GM19452 (cell line): ENCODE data around the gene NUDT14.

Experiments used
- ATAC-seq: cut with Tn5 transposase; IDR thresholded peaks from one replicate; pipeline ENCODE4 v1.9.1; 2021; ENCODE audit not compliant: unreplicated experiment

Gene NUDT14

GRCh38 chr14:105199093-105199492 lies 18.0 kb upstream of the NUDT14 start:
- ATAC-seq, result no peak

DNA sequence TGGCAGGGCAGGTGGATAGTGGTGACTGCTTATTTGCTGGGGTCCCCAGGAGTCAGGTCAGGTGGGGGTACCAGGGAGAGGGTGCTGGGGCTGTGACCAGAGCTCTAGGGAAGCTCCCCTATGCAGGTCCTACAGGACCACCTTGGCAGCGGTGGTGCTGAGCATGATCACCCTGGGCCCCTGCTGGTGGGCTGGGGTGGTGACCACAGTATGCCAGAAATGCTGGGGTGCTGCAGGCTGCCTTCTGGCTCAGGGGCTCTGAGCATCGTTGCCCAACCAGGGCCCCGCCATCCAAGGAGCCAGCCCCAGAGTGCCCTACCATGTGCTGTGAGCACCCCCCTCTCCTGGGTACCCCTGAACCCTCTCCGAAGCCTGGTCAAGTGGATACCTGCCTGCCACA lies 17.5 kb upstream of the NUDT14 start:
- no peak for ATAC-seq

- ATAC-seq, result no peak
These were observed 16.1 kb upstream of the NUDT14 start for GRCh38 chr14:105197211-105197641.

GRCh38 chr14:105196265-105196960 lies 15.3 kb upstream of the NUDT14 start:
- ATAC-seq, result no peak

GRCh38 chr14:105195522-105196264 lies 14.6 kb upstream of the NUDT14 start:
- no peak for ATAC-seq

DNA sequence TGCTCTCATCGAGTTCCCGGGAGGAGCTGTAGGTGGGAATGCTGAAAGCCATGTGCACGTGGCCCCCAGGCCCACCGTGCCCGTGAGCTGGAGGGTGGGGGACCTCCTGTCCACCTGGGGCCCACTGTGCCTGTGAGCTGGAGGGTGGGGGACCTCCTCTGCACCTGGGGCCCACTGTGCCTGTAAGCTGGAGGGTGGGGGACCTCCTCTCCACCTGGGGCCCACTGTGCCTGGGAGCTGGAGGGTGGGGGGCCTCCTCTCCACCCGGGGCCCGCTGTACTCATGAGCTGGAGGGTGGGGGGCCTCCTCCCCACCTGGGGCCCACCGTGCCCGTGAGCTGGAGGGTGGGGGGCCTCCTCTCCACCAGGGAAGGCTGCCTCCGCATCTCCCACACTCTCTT lies 13.9 kb upstream of the NUDT14 start:
- ATAC-seq, result no peak

- no peak for ATAC-seq
These were observed 13.0 kb upstream of the NUDT14 start for GRCh38 chr14:105193916-105194782.

DNA sequence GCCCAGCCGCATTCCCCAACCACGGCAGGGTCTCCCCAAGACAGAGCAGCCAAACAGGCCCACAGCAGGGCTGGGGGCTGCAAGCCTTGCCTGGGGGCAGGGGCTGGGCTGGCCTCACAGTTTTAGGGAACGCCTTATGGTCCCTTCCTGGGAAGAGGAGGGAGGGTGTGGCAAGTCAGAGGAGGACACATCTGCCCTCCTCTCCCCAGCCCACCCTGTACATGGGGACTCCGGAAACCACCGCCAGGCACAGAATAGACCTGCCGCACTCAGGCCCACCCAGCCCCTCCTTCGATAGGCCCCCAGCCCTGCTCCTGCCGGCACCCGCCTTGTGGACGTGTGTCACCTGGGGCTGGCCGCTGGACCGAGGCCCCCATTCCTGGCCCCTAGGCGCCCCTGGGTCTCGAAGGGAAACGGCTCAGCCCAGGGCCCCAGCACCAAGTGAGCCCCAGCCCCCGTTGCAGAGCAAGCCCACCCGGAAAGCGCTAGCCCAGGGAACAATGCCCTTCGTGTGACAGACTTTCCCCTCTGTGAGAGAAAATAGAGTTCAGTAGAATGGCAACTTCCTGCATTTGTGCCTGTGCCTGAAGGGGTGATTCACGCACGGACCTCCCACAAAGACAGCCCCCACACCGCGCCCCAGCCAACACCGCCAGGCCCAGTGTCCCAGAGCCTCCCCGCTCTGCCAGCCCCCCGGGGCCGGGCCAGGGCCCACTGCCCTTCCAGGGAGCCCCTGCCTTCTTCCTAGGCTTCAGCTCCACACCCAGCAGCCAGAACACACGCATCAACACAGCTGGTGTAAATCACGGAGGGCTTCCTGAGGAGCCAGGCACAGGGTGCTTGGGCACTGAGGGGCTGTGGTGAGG lies 12.0 kb upstream of the NUDT14 start:
- no peak for ATAC-seq

DNA sequence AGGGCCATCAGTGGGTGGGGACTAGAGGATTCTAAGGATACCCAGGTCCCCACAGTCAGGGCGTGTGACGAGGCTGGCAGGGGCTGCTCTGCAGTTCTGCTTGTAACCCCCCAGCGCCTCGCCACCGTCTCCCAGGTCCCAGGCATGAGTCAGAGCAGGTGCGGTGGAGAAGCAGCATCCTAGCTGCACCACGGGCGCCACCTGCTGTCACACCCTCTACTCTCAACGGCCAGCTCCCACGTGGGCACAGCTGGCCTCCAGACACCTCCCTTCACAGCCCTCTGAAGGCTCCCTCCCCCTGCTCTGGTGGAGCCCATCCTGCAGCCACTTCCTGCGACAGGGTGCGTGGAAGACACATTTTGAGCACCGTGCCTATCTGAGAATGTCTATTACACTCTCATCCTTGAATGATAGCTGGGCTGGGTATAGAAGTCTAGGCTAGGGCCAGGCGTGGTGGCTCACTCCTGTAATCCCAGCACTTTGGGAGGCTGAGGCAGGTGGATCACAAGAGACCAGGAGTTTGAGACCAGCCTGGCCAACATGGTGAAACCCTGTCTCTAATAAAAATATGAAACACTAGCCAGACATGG lies 6.9 kb upstream of the NUDT14 start:
- ATAC-seq, result no peak

GRCh38 chr14:105187116-105187515 lies 6.0 kb upstream of the NUDT14 start:
- ATAC-seq, result no peak

GRCh38 chr14:105185973-105186372 lies 4.9 kb upstream of the NUDT14 start:
- no peak for ATAC-seq

- ATAC-seq, result no peak
These were observed 3.9 kb upstream of the NUDT14 start for GRCh38 chr14:105185001-105185400.

GRCh38 chr14:105184461-105184860 lies 3.3 kb upstream of the NUDT14 start:
- no peak for ATAC-seq

- ATAC-seq, result no peak
These were observed 1.3 kb upstream of the NUDT14 start for GRCh38 chr14:105182296-105183020.

- no peak for ATAC-seq
These were observed 610 bp upstream of the NUDT14 start for GRCh38 chr14:105181549-105182295.

DNA sequence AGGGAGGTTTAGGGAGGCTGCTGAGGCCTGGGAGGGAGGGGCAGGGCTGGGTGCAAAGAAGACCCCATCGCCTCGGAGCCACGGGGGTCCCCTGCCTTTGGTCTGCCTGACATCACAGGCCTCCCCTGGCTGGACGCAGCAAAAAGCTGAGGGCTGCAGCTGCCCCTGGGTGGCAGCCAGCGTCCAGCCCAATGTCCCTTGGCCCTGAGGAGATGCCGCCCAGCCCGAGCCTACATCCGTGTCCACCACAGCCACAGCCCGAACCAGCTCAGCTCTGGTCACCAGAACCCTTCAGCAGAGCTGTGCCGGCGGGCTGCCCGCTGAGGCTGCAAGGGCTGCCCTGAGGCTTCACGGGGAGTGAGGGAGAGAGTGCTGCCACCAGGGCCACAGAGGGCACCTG lies 1.9 kb downstream of the NUDT14 start:
- no peak for ATAC-seq

DNA sequence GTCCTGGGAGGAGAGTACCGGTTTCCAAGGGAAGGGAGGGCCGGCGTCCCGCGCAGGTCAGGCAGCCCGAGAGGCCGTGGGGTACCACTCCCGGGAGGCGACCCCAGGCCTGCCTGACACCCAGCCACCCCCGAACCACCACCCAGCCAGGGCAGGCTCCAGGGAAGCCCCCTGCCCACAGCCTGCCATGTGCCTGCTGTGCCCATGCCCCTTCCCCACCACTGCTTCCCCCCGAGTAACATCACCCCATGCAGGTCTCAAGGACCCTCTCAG lies 2.3 kb downstream of the NUDT14 start:
- ATAC-seq, result no peak

GRCh38 chr14:105178069-105178867 lies 2.8 kb downstream of the NUDT14 start:
- ATAC-seq, result no peak
